BE2C (cell line): Measurements from ENCODE around the gene GDF15.

Source experiments
- DNase-seq: peaks from one replicate; pipeline ENCODE4 v3.0.0-alpha.2; 2020
- H3K27me3 ChIP-seq: fragments of 250-450 bp; sonication (Bioruptor Pico); 2 replicates; pipeline ENCODE4 v1.5.1; 2020; ENCODE audit warnings: mild to moderate bottlenecking
- H3K36me3 ChIP-seq: fragments of 250-450 bp; sonication (Bioruptor Pico); 2 replicates; pipeline ENCODE4 v1.5.1; 2020; ENCODE audit warnings: mild to moderate bottlenecking
- H3K4me1 ChIP-seq: fragments of 250-450 bp; sonication (Bioruptor Pico); 2 replicates; pipeline ENCODE4 v1.5.1; 2020
- H3K4me3 ChIP-seq: 2 replicates; pipeline ENCODE4 v1.5.1; 2011; ENCODE audit warnings: low read depth, low read length
- H3K9me3 ChIP-seq: fragments of 250-450 bp; sonication (Bioruptor Pico); 2 replicates; pipeline ENCODE4 v1.5.1; 2020
- CTCF ChIP-seq: IDR thresholded peaks from 2 replicates; pipeline ENCODE4 v1.5.1; 2012; ENCODE audit warnings: mild to moderate bottlenecking, low read depth, low read length

The GDF15 gene

GRCh38 chr19:18388960-18389725 lies 3.2 kb downstream of the GDF15 start:
- no peaks in the 10 kb centered on the region for H3K36me3 ChIP-seq
- no peak for DNase-seq
- peaks cover 10% of the 10 kb centered on the region for H3K27me3 ChIP-seq
- H3K9me3 ChIP-seq, result no peaks in the 10 kb centered on the region
- no peak overlapping the region for H3K4me3 ChIP-seq
- no peaks in the 10 kb centered on the region for H3K4me1 ChIP-seq
- TF ChIP-seq CTCF, result no peak

GRCh38 chr19:18389726-18390064 lies 3.7 kb downstream of the GDF15 start:
- no peaks in the 10 kb centered on the region for H3K4me1 ChIP-seq
- no peak for TF ChIP-seq CTCF
- DNase-seq, result no peak
- H3K9me3 ChIP-seq, result no peaks in the 10 kb centered on the region
- no peaks in the 10 kb centered on the region for H3K36me3 ChIP-seq
- H3K27me3 ChIP-seq, result peaks cover 10% of the 10 kb centered on the region
- no peak overlapping the region for H3K4me3 ChIP-seq

- DNase-seq, result no peak
- H3K9me3 ChIP-seq, result no peaks in the 10 kb centered on the region
- no peak for TF ChIP-seq CTCF
- H3K27me3 ChIP-seq, result peaks cover 10% of the 10 kb centered on the region
- H3K4me3 ChIP-seq, result no peak overlapping the region
- H3K4me1 ChIP-seq, result no peaks in the 10 kb centered on the region
- no peaks in the 10 kb centered on the region for H3K36me3 ChIP-seq
Measured at GRCh38 chr19:18390065-18390907, 4.3 kb downstream of the GDF15 start.

- no peaks in the 10 kb centered on the region for H3K9me3 ChIP-seq
- H3K36me3 ChIP-seq, result no peaks in the 10 kb centered on the region
- TF ChIP-seq CTCF, result no peak
- DNase-seq, result no peak
- no peak overlapping the region for H3K4me3 ChIP-seq
- H3K27me3 ChIP-seq, result peaks cover 10% of the 10 kb centered on the region
- no peaks in the 10 kb centered on the region for H3K4me1 ChIP-seq
Measured at GRCh38 chr19:18391509-18392075, 5.6 kb downstream of the GDF15 start.

- Histone ChIP-seq H3K36me3 (no peaks in the 10 kb centered on the region), H3K4me3 (no peak overlapping the region), H3K9me3 (no peaks in the 10 kb centered on the region), H3K4me1 (no peaks in the 10 kb centered on the region), H3K27me3 (peaks cover 5% of the 10 kb centered on the region; the same call in 1 of the 2 replicates)
- no peak for DNase-seq
- no peak for TF ChIP-seq CTCF
Measured at GRCh38 chr19:18392417-18392816, 6.5 kb downstream of the GDF15 start.

GRCh38 chr19:18392926-18393325 lies 7.0 kb downstream of the GDF15 start:
- no peak for TF ChIP-seq CTCF

More at GRCh38 chr19:18392926-18393325, 7.0 kb downstream of the GDF15 start:
- H3K9me3 ChIP-seq, result no peaks in the 10 kb centered on the region
- no peaks in the 10 kb centered on the region for H3K36me3 ChIP-seq
- no peak for DNase-seq
- no peaks in the 10 kb centered on the region for H3K4me1 ChIP-seq
- no peak overlapping the region for H3K4me3 ChIP-seq
- peaks cover 3% of the 10 kb centered on the region for H3K27me3 ChIP-seq
